MM.1S (cell line): ENCODE measurements around the gene ADAMTS17.

ENCODE experiments used
- DNase-seq: peaks from one replicate; pipeline ENCODE4 v3.0.0-alpha.2; 2015
- H2AFZ ChIP-seq: fragments of 300-600 bp; sonication (generic); 2 replicates; pipeline ENCODE4 v1.6.0; 2016; ENCODE audit warnings: antibody characterized with exemption, low read length
- H3F3A ChIP-seq: fragments of 300-600 bp; sonication (generic); 2 replicates; pipeline ENCODE4 v1.6.1; 2016; ENCODE audit warnings: mild to moderate bottlenecking, antibody characterized with exemption, low read length, moderate library complexity, mixed read lengths; ENCODE audit not compliant: insufficient read depth
- H3K27ac ChIP-seq: fragments of 300-600 bp; sonication (generic); 2 replicates; pipeline ENCODE4 v1.5.1; 2016; ENCODE audit warnings: mild to moderate bottlenecking, low read length
- H3K27me3 ChIP-seq: fragments of 300-600 bp; sonication (generic); replicated peaks from 2 replicates; pipeline ENCODE4 v1.6.0; 2016; ENCODE audit warnings: low read length; ENCODE audit not compliant: insufficient read depth
- H3K36me3 ChIP-seq: fragments of 300-600 bp; sonication (generic); replicated peaks from 2 replicates; pipeline ENCODE4 v1.6.1; 2016; ENCODE audit warnings: mild to moderate bottlenecking, low read length, mixed read lengths; ENCODE audit not compliant: insufficient read depth
- H3K4me1 ChIP-seq: fragments of 300-600 bp; sonication (generic); 2 replicates; pipeline ENCODE4 v1.6.1; 2016; ENCODE audit warnings: low read length, mixed read lengths
- H3K4me2 ChIP-seq: fragments of 300-600 bp; sonication (generic); 2 replicates; pipeline ENCODE4 v1.6.0; 2016; ENCODE audit warnings: low read depth, low read length
- H3K4me3 ChIP-seq: fragments of 300-600 bp; sonication (generic); 2 replicates; pipeline ENCODE4 v1.5.1; 2016; ENCODE audit warnings: low read length, mixed read lengths
- H3K79me2 ChIP-seq: fragments of 300-600 bp; sonication (generic); 2 replicates; pipeline ENCODE4 v1.6.1; 2016; ENCODE audit warnings: mixed run types, low read length, mixed read lengths
- H3K9ac ChIP-seq: fragments of 300-600 bp; sonication (generic); 2 replicates; pipeline ENCODE4 v1.6.1; 2016; ENCODE audit warnings: low read length, mixed read lengths
- H3K9me2 ChIP-seq: fragments of 300-600 bp; sonication (generic); replicated peaks from 2 replicates; pipeline ENCODE4 v1.6.1; 2016; ENCODE audit warnings: mild to moderate bottlenecking, low read length, mixed read lengths; ENCODE audit not compliant: insufficient read depth
- H3K9me3 ChIP-seq: fragments of 300-600 bp; sonication (generic); replicated peaks from 2 replicates; pipeline ENCODE4 v1.6.1; 2016; ENCODE audit warnings: mild to moderate bottlenecking, low read length, mixed read lengths; ENCODE audit not compliant: insufficient read depth
- H4K20me1 ChIP-seq: fragments of 300-600 bp; sonication (generic); 2 replicates; pipeline ENCODE4 v1.6.1; 2016; ENCODE audit warnings: mild to moderate bottlenecking, low read length, moderate library complexity, mixed read lengths; ENCODE audit not compliant: insufficient read depth
- EZH2 ChIP-seq: fragments of 300-600 bp; sonication (generic); optimal IDR thresholded peaks from 2 replicates; pipeline ENCODE3; 2017; ENCODE audit warnings: low read depth, mild to moderate bottlenecking, antibody characterized with exemption, low read length, mixed read lengths
- EZH2phosphoT487 ChIP-seq: fragments of 300-600 bp; sonication (generic); IDR thresholded peaks from 2 replicates; pipeline ENCODE4 v1.6.1; 2018; ENCODE audit warnings: antibody characterized with exemption, low read length
- TF ChIP-seq, protein P1 (sequence below): fragments of 300-600 bp; sonication (generic); IDR thresholded peaks from 2 replicates; pipeline ENCODE4 v1.5.1; 2016; ENCODE audit warnings: antibody characterized with exemption, low read length, mixed read lengths

Gene ADAMTS17

DNA sequence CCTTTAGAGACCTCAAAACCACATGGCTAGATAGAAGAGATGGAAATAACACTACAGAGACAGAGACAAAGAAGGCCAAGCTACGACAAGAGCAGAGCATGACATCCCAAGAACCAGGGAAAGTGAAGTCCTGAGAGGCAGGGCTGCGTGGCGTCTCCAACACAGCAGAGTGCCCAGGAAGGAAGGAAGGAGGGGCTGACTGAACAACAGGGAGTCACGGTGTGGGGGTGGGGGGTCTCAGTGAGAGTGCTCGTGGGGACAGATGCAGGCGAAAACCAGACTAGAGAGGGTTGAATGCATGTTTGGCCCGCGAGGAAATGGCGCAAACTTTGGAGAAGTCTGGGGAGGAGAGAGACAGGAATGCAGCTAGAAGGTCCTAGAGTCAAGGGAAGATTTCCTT is 44.0 kb downstream of the ADAMTS17 start:
- Histone ChIP-seq H3K79me2 (no peaks in the 10 kb centered on the region), H3K27ac (no peak overlapping the region), H4K20me1 (no peaks in the 10 kb centered on the region), H3K4me3 (no peak overlapping the region), H3K27me3 (no peaks in the 10 kb centered on the region), H3K4me1 (no peaks in the 10 kb centered on the region), H3F3A (0 out of 2 replicates have a peak, but pooled peaks cover 4% of the 10 kb centered on the region), H2AFZ (no peak overlapping the region), H3K4me2 (no peak overlapping the region), H3K36me3 (no peaks in the 10 kb centered on the region), H3K9me3 (no peaks in the 10 kb centered on the region), H3K9me2 (no peaks in the 10 kb centered on the region), H3K9ac (no peak overlapping the region)
- TF ChIP-seq, protein P1, sequence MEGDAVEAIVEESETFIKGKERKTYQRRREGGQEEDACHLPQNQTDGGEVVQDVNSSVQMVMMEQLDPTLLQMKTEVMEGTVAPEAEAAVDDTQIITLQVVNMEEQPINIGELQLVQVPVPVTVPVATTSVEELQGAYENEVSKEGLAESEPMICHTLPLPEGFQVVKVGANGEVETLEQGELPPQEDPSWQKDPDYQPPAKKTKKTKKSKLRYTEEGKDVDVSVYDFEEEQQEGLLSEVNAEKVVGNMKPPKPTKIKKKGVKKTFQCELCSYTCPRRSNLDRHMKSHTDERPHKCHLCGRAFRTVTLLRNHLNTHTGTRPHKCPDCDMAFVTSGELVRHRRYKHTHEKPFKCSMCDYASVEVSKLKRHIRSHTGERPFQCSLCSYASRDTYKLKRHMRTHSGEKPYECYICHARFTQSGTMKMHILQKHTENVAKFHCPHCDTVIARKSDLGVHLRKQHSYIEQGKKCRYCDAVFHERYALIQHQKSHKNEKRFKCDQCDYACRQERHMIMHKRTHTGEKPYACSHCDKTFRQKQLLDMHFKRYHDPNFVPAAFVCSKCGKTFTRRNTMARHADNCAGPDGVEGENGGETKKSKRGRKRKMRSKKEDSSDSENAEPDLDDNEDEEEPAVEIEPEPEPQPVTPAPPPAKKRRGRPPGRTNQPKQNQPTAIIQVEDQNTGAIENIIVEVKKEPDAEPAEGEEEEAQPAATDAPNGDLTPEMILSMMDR: no peak
- TF ChIP-seq EZH2phosphoT487 (no peak), EZH2 (no peak)
- DNase-seq: no peak

DNA sequence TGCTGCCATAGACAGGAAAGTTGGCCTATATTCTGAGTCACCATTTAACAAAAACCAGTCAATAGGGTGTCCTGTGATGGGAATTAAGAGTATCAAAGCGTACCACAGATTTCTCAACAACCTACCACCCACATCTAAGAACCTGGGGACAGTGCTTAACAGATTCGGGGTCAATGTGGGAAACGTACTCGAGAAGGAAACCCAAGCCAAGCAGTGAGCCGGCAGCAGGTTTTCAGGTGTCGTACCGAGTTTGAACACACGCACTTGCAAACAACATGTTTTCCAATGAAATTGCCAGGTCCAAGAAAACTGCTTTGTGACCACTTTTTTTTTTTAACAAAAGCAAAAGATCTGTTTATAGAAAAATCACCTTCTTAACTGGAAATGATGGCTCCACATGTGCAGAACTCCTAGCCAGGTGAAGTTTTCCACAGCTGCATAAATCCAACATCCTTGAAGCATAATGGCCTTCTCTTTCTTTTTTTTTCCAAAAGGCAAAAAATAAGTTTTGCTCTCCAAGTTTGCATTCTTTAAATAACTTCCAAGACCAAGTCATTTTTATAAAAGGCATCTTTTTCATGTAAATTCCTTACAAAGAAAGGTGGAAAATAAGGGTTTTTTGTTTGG is 45.7 kb downstream of the ADAMTS17 start:
- no peaks in the 10 kb centered on the region for H4K20me1 ChIP-seq
- H3K4me2 ChIP-seq: no peak overlapping the region
- H3K27me3 ChIP-seq: no peaks in the 10 kb centered on the region
- no peak overlapping the region for H3K4me3 ChIP-seq
- DNase-seq: no peak
- H3K79me2 ChIP-seq: no peaks in the 10 kb centered on the region
- no peaks in the 10 kb centered on the region for H3K9me3 ChIP-seq
- no peaks in the 10 kb centered on the region for H3K36me3 ChIP-seq
- H3K27ac ChIP-seq: no peak overlapping the region
- TF ChIP-seq EZH2 (no peak), EZH2phosphoT487 (no peak)
- TF ChIP-seq, protein P1: no peak
- no peaks in the 10 kb centered on the region for H3K9me2 ChIP-seq
- no peaks in the 10 kb centered on the region for H3F3A ChIP-seq
- H3K9ac ChIP-seq: no peak overlapping the region
- H2AFZ ChIP-seq: no peak overlapping the region
- no peaks in the 10 kb centered on the region for H3K4me1 ChIP-seq

DNA sequence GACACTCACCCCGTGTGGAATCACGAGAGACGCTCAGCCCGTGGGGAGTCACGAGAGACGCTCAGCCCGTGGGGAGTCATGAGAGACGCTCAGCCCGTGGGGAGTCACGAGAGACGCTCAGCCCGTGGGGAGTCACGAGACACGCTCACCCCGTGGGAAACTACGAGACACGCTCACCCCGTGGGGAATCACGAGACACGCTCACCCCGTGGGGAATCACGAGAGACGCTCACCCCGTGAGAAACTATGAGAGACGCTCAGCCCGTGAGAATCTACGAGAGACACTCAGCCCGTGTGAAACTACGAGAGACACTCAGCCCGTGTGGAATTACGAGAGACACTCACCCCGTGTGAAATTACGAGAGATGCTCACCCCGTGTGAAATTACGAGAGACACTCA is 49.8 kb downstream of the ADAMTS17 start:
- H3K79me2 ChIP-seq: no peaks in the 10 kb centered on the region
- no peak overlapping the region for H2AFZ ChIP-seq
- H3K27ac ChIP-seq: no peak overlapping the region
- H3K9ac ChIP-seq: no peak overlapping the region
- no peaks in the 10 kb centered on the region for H3K36me3 ChIP-seq
- H3F3A ChIP-seq: no peaks in the 10 kb centered on the region
- DNase-seq: no peak
- no peaks in the 10 kb centered on the region for H3K9me3 ChIP-seq
- no peaks in the 10 kb centered on the region for H3K9me2 ChIP-seq
- H4K20me1 ChIP-seq: no peaks in the 10 kb centered on the region
- H3K4me3 ChIP-seq: no peak overlapping the region
- H3K4me1 ChIP-seq: no peaks in the 10 kb centered on the region
- no peak overlapping the region for H3K4me2 ChIP-seq
- no peaks in the 10 kb centered on the region for H3K27me3 ChIP-seq
- TF ChIP-seq EZH2phosphoT487: no peak
- TF ChIP-seq, protein P1: no peak
- no peak for TF ChIP-seq EZH2
